Panc1 (cell line): Measurements from ENCODE around the gene FSD2. TPM values are rescaled to one million over a fixed set of nuclear protein-coding genes. Genes with fewer than 3 reads are reported as not detected.

Experiments used
- ATAC-seq: fragments of 200-7000 bp; cut with Tn5 transposase; 2 replicates; pipeline ENCODE4 v1.9.1; 2020; ENCODE audit warnings: mild to moderate bottlenecking, moderate library complexity
- BruUV-seq: library from RNA; stranded (reverse); fragments of 400-500 nt; replicated peaks from 2 replicates; lab custom pipeline; 2021; lab: Mats Ljungman, UMichigan
- CTCF ChIA-PET: fragments of 300-600 bp; sonication (Branson Sonifier 250); formaldehyde crosslinking; loops from one replicate; lab custom pipeline; 2022; ENCODE audit warnings: antibody characterized with exemption; lab: Charles Lee
- POLR2A ChIA-PET: fragments of 300-600 bp; sonication (Branson Sonifier 250); formaldehyde crosslinking; loops from one replicate; lab custom pipeline; 2022; ENCODE audit warnings: antibody characterized with exemption; lab: Charles Lee
- DNase-seq: peaks from one replicate; pipeline ENCODE4 v3.0.0-alpha.2; 2010; ENCODE audit warnings: low read depth, low spot score
- H3K27ac ChIP-seq: 2 replicates; pipeline ENCODE4 v1.5.1; 2011; ENCODE audit warnings: mild to moderate bottlenecking, low read length, inconsistent platforms
- H3K27me3 ChIP-seq: fragments of 200-500 bp; sonication (Bioruptor generic); 2 replicates; pipeline ENCODE4 v1.6.0; 2014; ENCODE audit warnings: low read length, inconsistent platforms; ENCODE audit not compliant: control insufficient read depth, insufficient read depth
- H3K36me3 ChIP-seq: fragments of 200-500 bp; sonication (Bioruptor generic); 2 replicates; pipeline ENCODE4 v1.5.1; 2014; ENCODE audit warnings: inconsistent platforms, mild to moderate bottlenecking, low read length, moderate library complexity; ENCODE audit not compliant: control insufficient read depth, insufficient read depth
- H3K4me1 ChIP-seq: 2 replicates; pipeline ENCODE4 v1.5.1; 2011; ENCODE audit warnings: inconsistent platforms, mild to moderate bottlenecking, low read length, moderate library complexity; ENCODE audit not compliant: control insufficient read depth, insufficient read depth
- H3K4me3 ChIP-seq, 2 experiments: 2 replicates each; pipeline ENCODE4 v1.5.1; 2011 to 2012; ENCODE audit warnings: low read depth in 2 of 2, low read length in 2 of 2, mild to moderate bottlenecking in 2 of 2, inconsistent platforms in 1 of 2, moderate library complexity in 1 of 2
- H3K9me3 ChIP-seq: fragments of 200-500 bp; sonication (Bioruptor generic); 2 replicates; pipeline ENCODE4 v1.5.1; 2014; ENCODE audit warnings: low read depth, mild to moderate bottlenecking, inconsistent platforms, low read length, moderate library complexity; ENCODE audit not compliant: control insufficient read depth, insufficient read depth
- POLR2AphosphoS5 ChIP-seq: IDR thresholded peaks from 2 replicates; pipeline ENCODE4 v1.6.1; 2012; ENCODE audit warnings: mild to moderate bottlenecking, low read depth, low read length, moderate library complexity
- SIN3A ChIP-seq: IDR thresholded peaks from 2 replicates; pipeline ENCODE4 v1.6.1; 2012; ENCODE audit warnings: low read depth, mild to moderate bottlenecking, low read length, moderate library complexity, borderline replicate concordance; ENCODE audit not compliant: insufficient read depth
- TCF7L2 ChIP-seq: IDR thresholded peaks from 2 replicates; pipeline ENCODE4 v1.6.1; 2011; ENCODE audit warnings: mild to moderate bottlenecking, low read depth, low read length, inconsistent platforms
- in situ Hi-C: cut with HindIII; loops from 2 replicates; pipeline ENCODE4 v1.10.0; 2016; ENCODE audit warnings: low sequenced_read_pairs, low pct_unique_long_range_greater_than_20kb
- intact Hi-C: fragments of 100-400 bp; cut with micrococcal nuclease; formaldehyde crosslinking; loops from one replicate; pipeline ENCODE4 v1.10.0; 2022; ENCODE audit not compliant: unreplicated experiment
- total RNA-seq: library from RNA; stranded (reverse); gene quantifications from one replicate; pipeline ENCODE4 v1.2.1, GENCODE V29; 2021; ENCODE audit not compliant: unreplicated experiment
- TF ChIP-seq, protein P1 (sequence below): fragments of 450-650 bp; IDR thresholded peaks from 2 replicates; pipeline ENCODE4 v1.5.1; 2017; ENCODE audit warnings: mild to moderate bottlenecking
- TF ChIP-seq, protein P2 (sequence below), 2 experiments: IDR thresholded peaks; 2 replicates each; pipeline ENCODE4 v1.6.1; 2011 to 2012; ENCODE audit warnings: low read depth in 2 of 2, control low read depth in 1 of 2, low read length in 1 of 2, mild to moderate bottlenecking in 1 of 2, moderate library complexity in 1 of 2; ENCODE audit not compliant: insufficient read depth in 1 of 2

The FSD2 gene
- total RNA-seq, 1 experiment from 2014 or later = not detected

- no peaks in the 10 kb centered on the region; the same call in 1 of the 2 replicates for H3K27me3 ChIP-seq
- DNase-seq = no peak
- no peaks in the 10 kb centered on the region for H3K9me3 ChIP-seq
- in situ Hi-C loops = no loop called here
- CTCF ChIA-PET = no interaction called here
- no peaks in the 10 kb centered on the region for H3K36me3 ChIP-seq
- intact Hi-C loops = no loop called here
- no TSS peak for BruUV-seq
- H3K4me1 ChIP-seq = no peaks in the 10 kb centered on the region
- H3K4me3 ChIP-seq = no peak overlapping the region
- TF ChIP-seq, protein P1, sequence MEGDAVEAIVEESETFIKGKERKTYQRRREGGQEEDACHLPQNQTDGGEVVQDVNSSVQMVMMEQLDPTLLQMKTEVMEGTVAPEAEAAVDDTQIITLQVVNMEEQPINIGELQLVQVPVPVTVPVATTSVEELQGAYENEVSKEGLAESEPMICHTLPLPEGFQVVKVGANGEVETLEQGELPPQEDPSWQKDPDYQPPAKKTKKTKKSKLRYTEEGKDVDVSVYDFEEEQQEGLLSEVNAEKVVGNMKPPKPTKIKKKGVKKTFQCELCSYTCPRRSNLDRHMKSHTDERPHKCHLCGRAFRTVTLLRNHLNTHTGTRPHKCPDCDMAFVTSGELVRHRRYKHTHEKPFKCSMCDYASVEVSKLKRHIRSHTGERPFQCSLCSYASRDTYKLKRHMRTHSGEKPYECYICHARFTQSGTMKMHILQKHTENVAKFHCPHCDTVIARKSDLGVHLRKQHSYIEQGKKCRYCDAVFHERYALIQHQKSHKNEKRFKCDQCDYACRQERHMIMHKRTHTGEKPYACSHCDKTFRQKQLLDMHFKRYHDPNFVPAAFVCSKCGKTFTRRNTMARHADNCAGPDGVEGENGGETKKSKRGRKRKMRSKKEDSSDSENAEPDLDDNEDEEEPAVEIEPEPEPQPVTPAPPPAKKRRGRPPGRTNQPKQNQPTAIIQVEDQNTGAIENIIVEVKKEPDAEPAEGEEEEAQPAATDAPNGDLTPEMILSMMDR = no peak
- TF ChIP-seq TCF7L2 (no peak), SIN3A (no peak), POLR2AphosphoS5 (no peak)
- TF ChIP-seq, protein P2, sequence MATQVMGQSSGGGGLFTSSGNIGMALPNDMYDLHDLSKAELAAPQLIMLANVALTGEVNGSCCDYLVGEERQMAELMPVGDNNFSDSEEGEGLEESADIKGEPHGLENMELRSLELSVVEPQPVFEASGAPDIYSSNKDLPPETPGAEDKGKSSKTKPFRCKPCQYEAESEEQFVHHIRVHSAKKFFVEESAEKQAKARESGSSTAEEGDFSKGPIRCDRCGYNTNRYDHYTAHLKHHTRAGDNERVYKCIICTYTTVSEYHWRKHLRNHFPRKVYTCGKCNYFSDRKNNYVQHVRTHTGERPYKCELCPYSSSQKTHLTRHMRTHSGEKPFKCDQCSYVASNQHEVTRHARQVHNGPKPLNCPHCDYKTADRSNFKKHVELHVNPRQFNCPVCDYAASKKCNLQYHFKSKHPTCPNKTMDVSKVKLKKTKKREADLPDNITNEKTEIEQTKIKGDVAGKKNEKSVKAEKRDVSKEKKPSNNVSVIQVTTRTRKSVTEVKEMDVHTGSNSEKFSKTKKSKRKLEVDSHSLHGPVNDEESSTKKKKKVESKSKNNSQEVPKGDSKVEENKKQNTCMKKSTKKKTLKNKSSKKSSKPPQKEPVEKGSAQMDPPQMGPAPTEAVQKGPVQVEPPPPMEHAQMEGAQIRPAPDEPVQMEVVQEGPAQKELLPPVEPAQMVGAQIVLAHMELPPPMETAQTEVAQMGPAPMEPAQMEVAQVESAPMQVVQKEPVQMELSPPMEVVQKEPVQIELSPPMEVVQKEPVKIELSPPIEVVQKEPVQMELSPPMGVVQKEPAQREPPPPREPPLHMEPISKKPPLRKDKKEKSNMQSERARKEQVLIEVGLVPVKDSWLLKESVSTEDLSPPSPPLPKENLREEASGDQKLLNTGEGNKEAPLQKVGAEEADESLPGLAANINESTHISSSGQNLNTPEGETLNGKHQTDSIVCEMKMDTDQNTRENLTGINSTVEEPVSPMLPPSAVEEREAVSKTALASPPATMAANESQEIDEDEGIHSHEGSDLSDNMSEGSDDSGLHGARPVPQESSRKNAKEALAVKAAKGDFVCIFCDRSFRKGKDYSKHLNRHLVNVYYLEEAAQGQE (IDR thresholded peaks at IDR 0.05; ENCODE audit: insufficient read depth in 1 of 2, low read depth in 2 of 2, low read length in 1 of 2) = no peak
- ATAC-seq = no peak
- POLR2A ChIA-PET = no interaction called here
- H3K27ac ChIP-seq = no peak overlapping the region
These were observed 7.2 kb downstream of the FSD2 start for GRCh38 chr15:82798531-82799166.

DNA sequence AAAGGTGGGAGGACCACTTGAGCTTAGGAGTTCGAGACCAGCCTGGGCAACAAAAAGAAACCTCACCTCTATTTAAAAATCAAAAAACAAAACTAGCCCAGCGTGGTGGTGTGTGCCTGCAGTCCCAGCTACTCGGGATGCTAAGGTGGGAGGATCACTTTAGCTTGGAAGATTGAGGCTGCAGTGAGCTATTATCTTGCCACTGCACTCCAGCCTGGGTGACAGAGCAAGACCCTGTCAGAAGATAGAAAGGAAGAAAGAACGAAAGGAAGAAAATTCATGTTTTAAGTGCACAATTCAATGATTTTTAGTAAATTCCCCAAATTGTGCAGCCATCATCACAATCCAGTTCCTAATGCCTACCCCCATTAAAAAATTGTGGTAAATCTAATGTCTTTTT lies 7.8 kb downstream of the FSD2 start:
- no TSS peak for BruUV-seq

DNA sequence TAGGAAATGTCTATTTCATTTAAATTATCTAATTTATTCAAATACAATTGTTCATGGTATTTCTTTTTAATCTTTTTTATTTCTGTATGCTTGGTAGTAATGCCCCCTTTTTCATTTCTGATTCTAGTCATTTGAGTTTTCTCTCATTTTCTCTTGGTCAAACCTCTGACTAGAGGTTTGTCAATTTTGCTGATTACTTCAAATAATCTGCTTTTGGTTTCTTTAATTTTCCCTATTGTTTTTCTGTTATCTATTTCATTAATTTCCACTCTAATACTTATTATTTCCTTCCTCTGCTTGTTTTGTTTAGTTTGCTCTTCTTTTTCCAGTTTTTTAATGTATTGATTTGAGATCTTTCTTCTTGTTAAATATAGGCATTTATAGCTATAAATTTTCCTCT lies 12.1 kb downstream of the FSD2 start:
- Histone ChIP-seq H3K27me3 (no peaks in the 10 kb centered on the region), H3K4me1 (no peaks in the 10 kb centered on the region), H3K36me3 (no peaks in the 10 kb centered on the region), H3K9me3 (no peaks in the 10 kb centered on the region), H3K27ac (no peak overlapping the region), H3K4me3 (no peak overlapping the region)
- intact Hi-C loops (no loop called here), in situ Hi-C loops (no loop called here)
- TF ChIP-seq, protein P2 (IDR thresholded peaks at IDR 0.05; ENCODE audit: insufficient read depth in 1 of 2, low read depth in 2 of 2, low read length in 1 of 2) = no peak
- TF ChIP-seq SIN3A (no peak), TCF7L2 (no peak), POLR2AphosphoS5 (no peak)
- TF ChIP-seq, protein P1 = no peak
- CTCF ChIA-PET = no interaction called here
- DNase-seq (no peak), ATAC-seq (no peak)
- BruUV-seq = no TSS peak
- POLR2A ChIA-PET = no interaction called here

More for the DNA sequence above, 7.8 kb downstream of the FSD2 start:
- CTCF ChIA-PET = no interaction called here
- TF ChIP-seq TCF7L2 = no peak
- TF ChIP-seq POLR2AphosphoS5 = no peak
- Histone ChIP-seq H3K27me3 (no peaks in the 10 kb centered on the region; the same call in 1 of the 2 replicates), H3K36me3 (no peaks in the 10 kb centered on the region), H3K4me3 (no peak overlapping the region), H3K27ac (no peak overlapping the region), H3K4me1 (no peaks in the 10 kb centered on the region), H3K9me3 (no peaks in the 10 kb centered on the region)
- in situ Hi-C loops = no loop called here
- no peak for ATAC-seq
- POLR2A ChIA-PET = no interaction called here
- no peak for DNase-seq
- intact Hi-C loops = no loop called here
